ENCODE measurements around the gene DNAJC5.

The DNAJC5 gene

GRCh38 chr20:63982937-63983336 is 88.0 kb downstream of the DNAJC5 start:
- no peak for DNase-seq (ENCODE audit: low read depth)
- H3K4me3 ChIP-seq (ENCODE audit: low read length): no peak overlapping the region
- TF ChIP-seq CTCF (conservative IDR thresholded peaks at IDR 0.05; ENCODE audit: low read length): no peak
